Esophagus (tissue), 2 donors: Measurements from ENCODE around the gene ATP6V1B1. TPM values are rescaled to one million over a fixed set of nuclear protein-coding genes. Genes with fewer than 3 reads are reported as not detected.

Source experiments
- H3K27ac ChIP-seq, 2 donors: one replicate each; pipeline ENCODE4 v1.5.1; 2013; ENCODE audit warnings: low read depth in 2 of 2, mild to moderate bottlenecking in 2 of 2, inconsistent platforms in 1 of 2, low read length in 1 of 2, moderate library complexity in 1 of 2
- H3K27me3 ChIP-seq, 2 donors: one replicate each; pipeline ENCODE4 v1.6.1; 2013; ENCODE audit warnings: low read length in 2 of 2, control low read depth in 1 of 2, mild to moderate bottlenecking in 1 of 2; ENCODE audit not compliant: insufficient read depth in 2 of 2, control insufficient read depth in 1 of 2
- H3K36me3 ChIP-seq, 2 donors: one replicate each; pipeline ENCODE4 v1.6.1; 2013; ENCODE audit warnings: low read length in 1 of 2; ENCODE audit not compliant: control insufficient read depth in 2 of 2, insufficient read depth in 2 of 2
- H3K4me1 ChIP-seq, 2 donors: one replicate each; pipeline ENCODE4 v1.6.1; 2013; ENCODE audit warnings: low read length in 1 of 2; ENCODE audit not compliant: control insufficient read depth in 2 of 2, insufficient read depth in 2 of 2
- H3K4me3 ChIP-seq, 2 donors: one replicate each; pipeline ENCODE4 v1.5.1; 2013; ENCODE audit warnings: low read length in 2 of 2, mild to moderate bottlenecking in 2 of 2, low read depth in 1 of 2, moderate library complexity in 1 of 2
- H3K9me3 ChIP-seq, 2 donors: one replicate each; pipeline ENCODE4 v1.6.1; 2013; ENCODE audit warnings: mild to moderate bottlenecking in 2 of 2, low read depth in 1 of 2, low read length in 1 of 2, moderate library complexity in 1 of 2; ENCODE audit not compliant: control insufficient read depth in 2 of 2, insufficient read depth in 1 of 2
- WGBS, 2 donors: extraction: QIAGEN DNeasy Blood & Tissue Kit; methylation state at CpG; one replicate each; pipeline ENCODE4 v1.1.7; 2013; 5-methylcytosine and 5-hydroxymethylcytosine counted together
- polyA plus RNA-seq, 2 donors: library from polyadenylated mRNA; stranded (reverse); fragments of 200-250 nt; gene quantifications; one replicate each; pipeline ENCODE4 v1.2.3, GENCODE V29; 2013
- donor health status: healthy with polysubstance abuse.
- donor health status: Bipolar disorder and iron deficiency.

Gene ATP6V1B1
- under 1 TPM; 0.13 to 0.88 TPM for polyA plus RNA-seq

GRCh38 chr2:70935468-70936164 is at the start of gene ATP6V1B1:
ATP6V1B1 (plus strand) TSS chr2:70935900; CDS start chr2:70935955, 55 bp downstream.
- Histone ChIP-seq H3K4me3 (no peak within 1 kb of the TSS), H3K4me1 (peaks cover 0 to 2% of the 10 kb centered on the region in 2 donors), H3K27ac (no peak within 1 kb of the TSS), H3K9me3 (no peaks in the 10 kb centered on the region), H3K36me3 (no peaks in the 10 kb centered on the region), H3K27me3 (no peaks in the 10 kb centered on the region)
- WGBS, 2 donors: 50 to 57% methylated on average over 14 of the region's 14 CpGs

- Histone ChIP-seq H3K4me3 (no peak overlapping the region), H3K4me1 (peaks cover 6 to 13% of the 10 kb centered on the region in 2 donors), H3K27ac (no peak overlapping the region)
Measured at GRCh38 chr2:70886541-70886987, 49.1 kb upstream of the ATP6V1B1 start.

GRCh38 chr2:70887208-70887549 is 48.5 kb upstream of the ATP6V1B1 start:
- 8 to 11% methylated on average over 8 of the region's 8 CpGs for WGBS, 2 donors

More at GRCh38 chr2:70886541-70886987, 49.1 kb upstream of the ATP6V1B1 start:
- peaks cover 0 to 4% of the 10 kb centered on the region in 2 donors for H3K9me3 ChIP-seq
- H3K27me3 ChIP-seq: peaks cover 20 to 37% of the 10 kb centered on the region in 2 donors
- 19 to 24% methylated on average over 10 of the region's 10 CpGs for WGBS, 2 donors
- H3K36me3 ChIP-seq: no peaks in the 10 kb centered on the region

GRCh38 chr2:70887550-70888246 is 48.0 kb upstream of the ATP6V1B1 start:
- no peak overlapping the region for H3K27ac ChIP-seq
- H3K4me1 ChIP-seq: peaks cover 6 to 13% of the 10 kb centered on the region in 2 donors
- WGBS, 2 donors: 4% methylated on average over 51 to 58 of the region's 58 CpGs
- H3K36me3 ChIP-seq: no peaks in the 10 kb centered on the region
- peaks cover 0 to 4% of the 10 kb centered on the region in 2 donors for H3K9me3 ChIP-seq
- peak overlapping the region; percentile 44 to 45 for H3K4me3 ChIP-seq
- peaks cover 20 to 33% of the 10 kb centered on the region in 2 donors for H3K27me3 ChIP-seq

More at GRCh38 chr2:70887208-70887549, 48.5 kb upstream of the ATP6V1B1 start:
- Histone ChIP-seq H3K4me1 (peaks cover 6 to 13% of the 10 kb centered on the region in 2 donors), H3K9me3 (peaks cover 0 to 4% of the 10 kb centered on the region in 2 donors), H3K36me3 (no peaks in the 10 kb centered on the region), H3K27ac (no peak overlapping the region), H3K4me3 (peak overlapping the region; percentile 44 to 45), H3K27me3 (peaks cover 20 to 37% of the 10 kb centered on the region in 2 donors)

GRCh38 chr2:70888366-70888922 is 47.3 kb upstream of the ATP6V1B1 start:
- peaks cover 6 to 13% of the 10 kb centered on the region in 2 donors for H3K4me1 ChIP-seq
- peaks cover 20 to 33% of the 10 kb centered on the region in 2 donors for H3K27me3 ChIP-seq
- WGBS, 2 donors: 7 to 12% methylated on average over 27 of the region's 27 CpGs
- no peak overlapping the region for H3K27ac ChIP-seq
- no peaks in the 10 kb centered on the region for H3K36me3 ChIP-seq
- H3K9me3 ChIP-seq: peaks cover 0 to 4% of the 10 kb centered on the region in 2 donors
- peak overlapping the region in 1 of 2 donors; percentile 44 for H3K4me3 ChIP-seq

GRCh38 chr2:70888923-70889715 is 46.6 kb upstream of the ATP6V1B1 start:
- Histone ChIP-seq H3K27ac (no peak overlapping the region), H3K9me3 (peaks cover 0 to 4% of the 10 kb centered on the region in 2 donors), H3K4me3 (peak overlapping the region in 1 of 2 donors; percentile 26), H3K27me3 (peaks cover 19 to 37% of the 10 kb centered on the region in 2 donors), H3K36me3 (no peaks in the 10 kb centered on the region), H3K4me1 (peaks cover 6 to 13% of the 10 kb centered on the region in 2 donors)
- WGBS, 2 donors: 14 to 18% methylated on average over 70 of the region's 70 CpGs

- WGBS, 2 donors: 68 to 71% methylated on average over 5 of the region's 5 CpGs
- Histone ChIP-seq H3K27me3 (peaks cover 17 to 39% of the 10 kb centered on the region in 2 donors), H3K9me3 (peaks cover 0 to 4% of the 10 kb centered on the region in 2 donors), H3K4me3 (no peak overlapping the region), H3K27ac (no peak overlapping the region), H3K36me3 (no peaks in the 10 kb centered on the region), H3K4me1 (peaks cover 6 to 13% of the 10 kb centered on the region in 2 donors)
Measured at GRCh38 chr2:70889716-70890037, 46.0 kb upstream of the ATP6V1B1 start.

GRCh38 chr2:70890469-70891065 is 45.1 kb upstream of the ATP6V1B1 start:
- Histone ChIP-seq H3K27ac (no peak overlapping the region), H3K36me3 (no peaks in the 10 kb centered on the region), H3K4me1 (peaks cover 6 to 13% of the 10 kb centered on the region in 2 donors), H3K27me3 (peaks cover 17 to 37% of the 10 kb centered on the region in 2 donors), H3K4me3 (no peak overlapping the region), H3K9me3 (peaks cover 0 to 4% of the 10 kb centered on the region in 2 donors)
- WGBS, 2 donors: 66 to 72% methylated on average over 5 of the region's 5 CpGs
